ENCODE results near the gene CCDC142. TPM values are rescaled to one million over a fixed set of nuclear protein-coding genes. Genes with fewer than 3 reads are reported as not detected.
A peak's percentile ranks its signal among the peaks of the same experiment; 100 is the strongest.

CCDC142 gene
- total and polyA plus RNA-seq, 10 donors, result 2.8 to 59.4 (median 26.0) TPM

GRCh38 chr2:74530239-74531187, 47.7 kb upstream of the CCDC142 start:
- WGBS, 5 donors, result 1 to 3% (median 2%) methylated on average over 45 to 54 of the region's 54 CpGs
- peaks cover 20 to 59% (median 38%) of the 10 kb centered on the region in 6 donors for H3K4me1 ChIP-seq
- intact Hi-C loops (cut with DNase I; ENCODE audit: low total_unique reads), result no loop called here
- TF ChIP-seq POLR2A (IDR thresholded peaks at IDR 0.05) (peak in 1 of 3 donors; percentile 5), POLR2AphosphoS5 (IDR thresholded peaks at IDR 0.05) (peak; percentile 59 to 74 (median 74)), CTCF (IDR thresholded peaks at IDR 0.05 in 8 of 11, conservative IDR thresholded peaks at IDR 0.05 in 3 of 11) (no peak)
- peak; percentile 93 for DNase-seq
- H3K36me3 ChIP-seq, result peaks cover 0 to 63% (median 40%) of the 10 kb centered on the region in 6 donors
- peak overlapping the region; percentile 83 to 98 (median 89) for H3K4me3 ChIP-seq
- no peaks in the 10 kb centered on the region for H3K9me3 ChIP-seq
- peak overlapping the region; percentile 90 to 98 (median 95) for H3K27ac ChIP-seq
- H3K27me3 ChIP-seq (replicated peaks in 1 of 7), result no peaks in the 10 kb centered on the region

- H3K27me3 ChIP-seq (replicated peaks in 1 of 7), result no peaks in the 10 kb centered on the region
- WGBS, 5 donors, result 0 to 1% (median 0%) methylated on average over 33 to 87 of the region's 87 CpGs
- TF ChIP-seq CTCF (IDR thresholded peaks at IDR 0.05 in 8 of 11, conservative IDR thresholded peaks at IDR 0.05 in 3 of 11), result peak in 5 of 11 experiments; percentile 8 to 33 (median 27)
- TF ChIP-seq POLR2AphosphoS5 (IDR thresholded peaks at IDR 0.05), result peak; percentile 94 to 98 (median 95)
- peak in 1 of 3 donors; percentile 66 for TF ChIP-seq POLR2A (IDR thresholded peaks at IDR 0.05)
- H3K4me3 ChIP-seq, result peak within 1 kb of the TSS; percentile 83 to 98 (median 89)
- H3K27ac ChIP-seq, result peak within 1 kb of the TSS; percentile 90 to 98 (median 95)
- intact Hi-C loops (cut with DNase I; ENCODE audit: low total_unique reads), result no loop called here
- DNase-seq, result peak; percentile 100
- no peaks in the 10 kb centered on the region for H3K9me3 ChIP-seq
- peaks cover 20 to 59% (median 38%) of the 10 kb centered on the region in 6 donors for H3K4me1 ChIP-seq
- peaks cover 0 to 72% (median 43%) of the 10 kb centered on the region in 6 donors for H3K36me3 ChIP-seq
These were observed 46.8 kb upstream of the CCDC142 start, which contains the start of the genes AUP1 and HTRA2 for GRCh38 chr2:74529357-74530238. TSS of gene AUP1 (minus strand) at chr2:74529706. CDS start at chr2:74529629, 77 bp downstream. TSS of gene HTRA2 (plus strand) at chr2:74529933. CDS start at chr2:74530007, 74 bp downstream.

- TF ChIP-seq POLR2AphosphoS5 (IDR thresholded peaks at IDR 0.05), result no peak
- Histone ChIP-seq H3K4me1 (peaks cover 20 to 59% (median 38%) of the 10 kb centered on the region in 6 donors), H3K27ac (peak overlapping the region; percentile 90 to 98 (median 95)), H3K36me3 (peaks cover 0 to 67% (median 43%) of the 10 kb centered on the region in 6 donors), H3K4me3 (peak overlapping the region; percentile 83 to 98 (median 89)), H3K27me3 (replicated peaks in 1 of 7) (no peaks in the 10 kb centered on the region), H3K9me3 (no peaks in the 10 kb centered on the region)
- DNase-seq, result no peak
- WGBS, 5 donors, result 15 to 20% (median 17%) methylated on average over 26 to 29 of the region's 29 CpGs
- intact Hi-C loops (cut with DNase I; ENCODE audit: low total_unique reads), result no loop called here
These were observed 46.0 kb upstream of the CCDC142 start for GRCh38 chr2:74528600-74529356.

Data from spleen (tissue), 11 donors.